Activated CD4-positive, alpha-beta T cell treated with anti-CD3 and anti-CD28 coated beads, Interleukin-10, Interleukin-2, amounts not matched to agents 100 ng/mL and 50 ng/mL, durations not matched to agents 16 hours and 8 hours (primary cell): Measurements from ENCODE around the gene PA2G4.

Experiments used
- DNase-seq: peaks from one replicate; pipeline ENCODE4 v3.0.0-alpha.2; 2020

The PA2G4 gene

DNA sequence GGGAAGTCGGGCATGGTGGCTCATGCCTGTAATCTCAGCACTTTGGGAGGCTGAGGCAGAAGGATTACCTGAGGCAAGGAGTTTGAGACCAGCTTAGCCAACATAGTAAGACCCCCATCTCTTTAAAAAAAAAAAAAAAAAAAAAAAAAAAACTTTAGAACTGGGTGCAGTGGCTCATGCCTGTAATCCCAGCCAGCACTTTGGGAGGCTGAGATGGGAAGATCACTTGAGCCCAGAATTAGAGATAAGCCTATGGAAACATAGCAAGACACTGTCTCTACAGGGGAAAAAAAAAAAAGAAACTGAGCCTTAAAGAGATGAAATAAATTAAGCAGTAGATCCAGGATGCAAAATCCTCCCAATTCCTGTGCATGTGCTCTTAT lies 1.7 kb upstream of the PA2G4 start:
- DNase-seq = no peak

GRCh38 chr12:56103066-56103711 lies 1.2 kb upstream of the PA2G4 start:
- DNase-seq = peak; percentile 81

DNA sequence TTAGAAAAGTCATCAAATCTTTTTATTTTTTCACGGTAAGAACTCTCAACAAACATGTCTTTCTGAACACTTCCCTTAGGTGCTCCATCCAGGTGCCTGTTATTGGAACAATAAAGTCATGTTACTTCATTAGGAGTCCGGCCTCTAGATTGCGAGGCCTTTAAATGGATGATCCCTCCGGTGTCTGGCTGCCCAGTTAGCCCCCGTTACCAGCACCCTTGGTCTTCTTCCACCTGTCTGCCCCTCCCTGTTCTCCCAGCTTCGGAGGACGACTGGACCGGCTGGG lies 593 bp upstream of the PA2G4 start:
- DNase-seq = no peak

- DNase-seq = peak; percentile 56
These were observed 653 bp downstream of the PA2G4 start for GRCh38 chr12:56104815-56105608.

DNA sequence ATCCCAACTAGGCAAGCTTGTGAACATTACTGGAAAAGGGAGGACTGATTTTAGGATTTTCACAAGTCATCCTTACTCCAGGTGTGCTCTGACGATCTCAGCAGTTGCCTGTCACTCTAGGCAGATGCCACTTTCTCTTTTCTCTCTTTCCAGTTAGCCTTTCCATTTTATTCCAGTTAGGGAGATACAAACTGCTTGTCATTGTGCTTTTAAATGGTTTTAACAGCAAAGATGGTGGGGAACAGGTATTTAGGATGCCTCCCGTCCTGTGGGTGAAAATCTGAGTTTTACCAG lies 1.2 kb downstream of the PA2G4 start:
- DNase-seq = no peak

- no peak for DNase-seq
These were observed 2.9 kb downstream of the PA2G4 start for GRCh38 chr12:56107242-56107641.

GRCh38 chr12:56110571-56110970 lies 6.2 kb downstream of the PA2G4 start:
- no peak for DNase-seq

DNA sequence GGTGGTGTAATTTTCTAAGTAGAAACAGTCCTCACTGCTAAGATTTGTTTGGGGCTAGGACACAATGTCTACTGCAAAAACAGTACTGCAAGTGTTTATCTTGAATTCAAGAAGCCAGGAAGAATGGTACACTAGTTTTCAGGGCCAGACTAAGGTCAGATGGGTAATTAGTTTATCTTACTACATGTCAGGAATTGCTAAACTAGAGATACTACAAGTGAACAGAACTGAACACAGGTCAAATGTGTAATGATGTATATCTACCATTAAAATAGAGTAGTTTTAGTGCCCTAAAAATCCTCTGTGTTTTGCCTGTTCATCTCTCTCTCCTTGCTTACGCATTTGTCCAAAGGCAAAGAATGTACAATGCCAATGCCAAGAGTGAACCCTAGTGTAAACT lies 9.7 kb downstream of the PA2G4 start:
- no peak for DNase-seq

DNA sequence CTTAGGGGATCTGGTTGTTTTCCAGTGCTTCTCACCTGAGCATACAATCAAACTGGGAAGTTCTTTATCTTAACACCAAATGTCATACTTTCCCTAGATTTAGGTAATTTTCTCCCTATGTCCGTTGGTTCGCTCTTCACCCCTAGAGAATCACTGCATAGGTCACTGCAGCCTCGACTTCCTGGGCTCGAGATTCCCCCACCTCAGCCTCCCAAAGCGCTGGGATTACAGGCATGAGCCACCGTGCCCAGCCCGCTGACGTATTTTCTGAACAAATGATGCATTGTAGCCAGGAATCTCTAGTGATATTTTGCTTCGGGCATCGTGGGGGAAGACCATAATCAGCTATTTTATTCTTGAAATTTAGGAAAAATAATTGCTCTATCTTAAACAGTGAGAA lies 11.0 kb downstream of the PA2G4 start:
- DNase-seq = no peak

DNA sequence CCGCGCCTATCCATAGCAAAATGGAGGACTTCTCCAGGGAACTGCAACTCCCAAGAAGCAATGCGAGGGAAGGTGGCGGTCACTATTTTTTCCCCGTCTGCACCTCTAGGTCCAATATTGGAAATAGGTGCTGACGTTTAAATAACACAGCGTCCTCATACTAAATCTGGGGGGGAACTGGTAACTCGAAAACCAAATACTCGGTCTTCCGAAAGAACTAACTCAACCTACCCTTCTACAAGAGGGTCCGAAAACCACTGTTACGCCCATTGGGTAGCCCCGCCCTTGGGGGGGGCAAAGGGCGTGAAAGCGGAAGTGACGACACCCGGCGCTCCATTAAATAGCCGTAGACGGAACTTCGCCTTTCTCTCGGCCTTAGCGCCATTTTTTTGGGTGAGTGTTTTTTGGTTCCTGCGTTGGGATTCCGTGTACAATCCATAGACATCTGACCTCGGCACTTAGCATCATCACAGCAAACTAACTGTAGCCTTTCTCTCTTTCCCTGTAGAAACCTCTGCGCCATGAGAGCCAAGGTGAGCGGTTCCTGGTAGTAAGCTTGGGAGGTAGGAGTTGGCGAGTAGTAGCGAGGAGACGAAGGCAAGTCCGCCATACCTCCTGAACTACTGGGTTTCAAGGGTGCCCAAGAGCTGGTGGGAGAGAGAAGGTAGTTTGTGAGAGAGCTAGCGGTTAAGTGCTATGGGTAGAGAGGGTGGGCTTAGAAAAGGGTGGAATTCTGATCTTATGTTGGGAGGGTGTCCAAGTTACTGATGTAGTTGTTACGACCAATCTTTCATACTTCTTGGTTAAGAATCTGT lies 12.1 kb downstream of the PA2G4 start, which contains the start of gene RPL41:
Gene RPL41 (plus strand): TSS at position 367 of the 815 bp plus-strand sequence.
- DNase-seq = peak; percentile 95

- peak; percentile 28 for DNase-seq
These were observed 12.8 kb downstream of the PA2G4 start for GRCh38 chr12:56117082-56117706.

DNA sequence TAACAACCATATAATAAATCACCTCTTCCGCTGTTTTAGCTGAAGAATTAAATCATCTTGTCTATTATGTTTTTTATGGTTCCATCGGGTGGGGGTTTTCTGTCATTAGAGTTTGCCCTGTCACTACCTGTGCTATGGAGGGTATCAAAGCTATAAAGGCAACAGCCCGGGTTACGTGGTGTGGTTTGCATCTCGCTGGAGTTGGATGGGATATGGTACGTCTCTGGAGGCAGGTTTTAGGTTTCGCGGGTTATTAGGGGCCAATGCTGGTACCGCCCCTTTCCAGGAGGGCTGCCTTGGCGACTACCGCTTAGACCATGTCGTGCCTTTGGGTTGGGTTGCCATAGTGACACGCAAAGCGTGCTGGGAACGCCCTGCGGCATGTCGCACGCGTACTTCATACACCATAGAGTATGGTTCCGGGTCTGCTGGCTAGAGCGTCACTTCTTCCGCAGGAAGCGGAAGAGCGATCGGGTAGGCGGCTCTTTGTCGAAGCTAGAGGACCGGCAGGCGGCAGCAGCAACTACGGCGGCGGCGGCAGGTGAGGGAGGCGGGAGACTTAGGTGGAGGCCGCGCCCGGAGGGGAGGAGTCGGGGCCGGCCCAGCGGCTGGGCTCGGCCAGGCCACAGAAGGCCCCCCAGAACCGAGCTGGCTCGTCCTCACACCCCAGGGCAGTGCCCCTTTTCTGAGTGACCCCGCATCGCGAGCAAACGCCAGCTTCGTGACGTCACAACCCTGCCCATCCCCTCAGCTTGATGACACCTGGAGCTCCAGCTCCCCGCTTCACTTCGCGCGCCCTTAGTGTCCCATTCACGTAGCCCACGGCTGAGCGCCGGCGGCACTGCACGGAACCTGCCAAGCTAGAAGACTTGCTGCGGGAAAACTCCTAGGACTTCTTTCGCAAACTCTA lies 13.7 kb downstream of the PA2G4 start, which contains the start of gene ZC3H10:
Gene ZC3H10 (plus strand): TSS at position 489 of the 910 bp plus-strand sequence. CDS start 2,297 bp downstream, outside the sequence.
- DNase-seq = peak; percentile 100

DNA sequence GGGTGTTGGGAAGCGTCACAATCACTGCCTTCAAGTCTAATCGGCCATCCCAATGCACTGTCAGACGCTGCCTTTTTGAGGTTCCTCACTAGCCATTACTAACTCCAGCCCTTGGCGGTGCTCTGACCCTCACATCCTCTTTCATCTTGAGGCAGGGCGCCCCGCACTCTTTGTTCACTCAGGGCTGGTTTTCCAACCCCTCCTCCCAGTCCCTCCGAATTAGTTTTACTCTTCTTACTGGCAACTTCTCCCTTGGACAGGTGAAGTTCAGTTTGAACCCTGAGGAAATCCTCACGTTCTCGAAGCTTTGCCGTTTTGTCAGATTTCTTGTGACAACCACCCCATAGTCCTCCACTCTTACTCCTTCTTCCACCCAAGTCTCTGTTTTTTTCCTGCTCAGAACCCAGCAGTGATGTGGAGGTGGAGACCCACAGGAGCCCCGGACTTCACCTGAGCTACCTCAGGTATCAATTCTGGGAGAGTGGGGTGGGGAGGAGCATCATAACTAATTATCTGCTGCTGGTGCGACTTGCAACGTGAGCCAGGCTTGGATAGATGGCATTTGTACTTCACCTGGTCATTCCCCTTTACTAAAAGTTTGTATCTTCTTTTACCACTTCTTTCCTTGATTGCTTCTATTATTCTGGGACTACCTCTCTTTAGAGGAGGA lies 14.5 kb downstream of the PA2G4 start:
- DNase-seq = no peak

DNA sequence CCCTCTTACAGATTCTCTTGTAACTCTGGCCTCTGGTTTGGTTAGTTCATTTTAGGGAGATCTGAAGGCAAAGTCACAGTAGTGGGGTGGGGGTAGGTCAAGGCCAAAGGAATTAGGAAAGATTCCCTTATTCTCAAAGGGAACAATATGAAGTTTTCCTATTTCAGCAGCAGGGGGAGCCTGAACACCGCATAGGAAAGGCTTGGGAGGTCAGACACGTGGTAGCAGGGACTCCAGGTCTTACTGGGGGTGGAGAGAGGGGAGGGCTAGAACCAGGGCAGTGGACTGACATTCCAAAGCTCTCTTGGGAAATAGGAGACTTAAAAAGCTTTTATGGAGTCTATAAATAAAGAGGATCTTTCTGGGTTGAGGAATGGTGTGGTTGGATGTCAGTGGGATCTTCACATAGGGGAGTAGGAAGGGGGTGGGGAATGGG lies 15.0 kb downstream of the PA2G4 start:
- peak; percentile 82 for DNase-seq

GRCh38 chr12:56120158-56120846 lies 15.9 kb downstream of the PA2G4 start:
- DNase-seq = no peak

- no peak for DNase-seq
These were observed 17.0 kb downstream of the PA2G4 start for GRCh38 chr12:56121204-56121870.

DNA sequence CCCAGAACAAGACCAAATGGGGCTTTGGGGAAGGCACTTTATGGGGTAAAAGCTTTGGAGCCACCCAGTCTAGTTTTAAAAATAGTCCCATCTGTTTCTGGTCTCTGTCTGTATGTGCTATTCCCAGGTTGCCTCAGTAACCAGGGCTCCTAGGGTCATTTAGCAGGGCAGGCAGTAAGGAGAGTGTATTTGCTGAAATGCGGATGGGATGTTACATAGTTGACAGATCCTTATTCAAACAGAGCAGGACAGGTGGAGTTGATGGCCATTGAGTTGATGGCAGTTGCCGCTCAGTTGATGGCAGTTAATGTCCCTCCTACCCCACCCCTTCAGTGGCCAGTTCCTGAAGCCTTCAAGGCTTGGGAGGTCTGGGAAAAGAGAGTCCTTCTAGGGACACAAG lies 18.3 kb downstream of the PA2G4 start:
- no peak for DNase-seq

DNA sequence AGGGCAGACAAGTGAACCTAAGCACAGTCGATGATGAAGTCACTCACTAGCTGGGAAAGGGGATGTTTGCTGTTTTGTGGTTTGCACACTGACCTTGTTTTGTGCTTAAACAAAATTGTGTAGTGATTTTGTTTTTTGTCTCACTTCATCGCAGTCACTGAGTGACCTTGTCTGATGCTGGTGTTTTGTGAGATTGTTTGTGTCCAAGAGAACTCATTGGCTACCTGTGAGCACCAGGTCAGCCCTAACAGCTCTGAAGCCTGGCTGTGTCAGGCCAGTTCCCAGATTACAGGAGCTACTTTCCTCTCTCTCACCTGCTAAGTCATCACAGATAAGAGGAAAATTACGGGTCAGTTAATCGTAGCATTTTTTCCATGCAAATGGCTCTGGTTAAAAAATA lies 19.8 kb downstream of the PA2G4 start:
- DNase-seq = no peak

GRCh38 chr12:56126732-56127239 lies 22.4 kb downstream of the PA2G4 start:
- peak; percentile 14 for DNase-seq

GRCh38 chr12:56127485-56127887 lies 23.1 kb downstream of the PA2G4 start:
- DNase-seq = no peak
